HG03039 (cell line): ENCODE results near the gene BCAR3.
A peak's percentile ranks its signal among the peaks of the same experiment; 100 is the strongest.

Source experiments
- ATAC-seq: cut with Tn5 transposase; IDR thresholded peaks from one replicate; pipeline ENCODE4 v1.9.1; 2021; ENCODE audit warnings: mild to moderate bottlenecking, moderate library complexity; ENCODE audit not compliant: unreplicated experiment

BCAR3 gene

DNA sequence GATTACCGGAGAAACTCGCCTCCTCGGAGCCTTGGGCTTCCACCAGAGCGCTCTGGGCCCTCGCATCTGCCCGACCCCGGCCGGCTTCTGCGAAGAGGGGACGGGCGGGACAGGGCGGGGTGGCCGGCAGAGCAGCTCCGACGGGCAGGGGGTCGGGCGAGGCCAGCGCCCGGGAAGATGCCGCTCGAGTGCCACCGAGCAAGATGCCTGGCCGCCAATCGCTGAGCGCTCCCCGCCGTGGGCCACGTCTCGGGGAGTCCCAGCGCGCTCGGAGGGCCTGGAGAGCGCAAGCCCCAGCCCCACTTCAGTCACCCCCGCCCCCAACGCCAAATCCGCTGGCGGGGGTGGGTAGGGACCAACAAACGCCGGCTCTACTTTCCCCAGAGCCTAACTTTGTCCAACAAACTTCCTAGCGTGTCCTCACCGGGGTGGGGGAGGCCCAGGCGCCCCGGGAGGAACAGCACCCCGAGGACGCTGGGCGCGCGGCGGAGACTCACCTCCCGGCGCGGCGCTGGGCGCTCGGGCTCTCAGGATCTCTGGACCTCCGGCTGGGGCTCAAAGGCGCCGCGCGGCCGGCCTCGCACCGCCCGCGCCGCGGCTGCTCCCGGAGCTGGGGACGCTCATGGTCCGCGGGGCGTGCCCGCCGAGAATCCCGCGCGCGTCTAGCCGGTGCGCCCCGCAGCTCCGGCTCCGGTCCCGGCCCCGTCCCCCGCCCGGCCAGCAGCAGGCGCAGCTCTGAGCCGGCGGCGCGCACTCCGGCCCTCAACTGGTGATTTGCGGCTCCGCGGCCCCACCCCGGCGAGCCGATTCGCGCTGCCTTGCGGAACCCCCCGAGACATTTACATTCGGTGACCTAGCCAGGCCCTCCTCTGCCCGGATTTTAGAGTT, at the start of gene BCAR3:
BCAR3 (minus strand) TSS at position 737 of the 888 bp plus-strand sequence. CDS start 6,907 bp downstream, outside the sequence.
- ATAC-seq, result peak; percentile 58

DNA sequence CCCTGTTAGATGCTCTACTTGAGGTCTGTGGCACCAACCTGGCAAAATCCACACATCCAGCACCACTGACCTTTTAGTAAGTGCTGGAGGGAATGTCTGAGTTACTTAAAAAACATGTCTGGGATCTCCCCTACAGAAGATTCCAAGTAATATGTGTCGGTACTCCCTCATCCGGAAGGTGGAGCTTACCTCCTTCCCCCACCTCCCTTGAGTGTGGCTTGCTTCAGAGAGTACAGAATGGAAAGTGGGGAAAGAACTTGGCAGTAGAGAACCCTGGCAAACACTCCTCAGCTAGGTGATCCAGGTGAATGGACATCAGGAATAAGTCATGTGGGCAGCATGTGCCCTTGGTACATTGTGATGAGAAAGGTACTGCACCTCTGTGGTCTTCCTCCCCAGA, 49.0 kb upstream of the BCAR3 start:
- no peak for ATAC-seq

GRCh38 chr1:93729906-93730305, 48.3 kb upstream of the BCAR3 start:
- ATAC-seq, result no peak

DNA sequence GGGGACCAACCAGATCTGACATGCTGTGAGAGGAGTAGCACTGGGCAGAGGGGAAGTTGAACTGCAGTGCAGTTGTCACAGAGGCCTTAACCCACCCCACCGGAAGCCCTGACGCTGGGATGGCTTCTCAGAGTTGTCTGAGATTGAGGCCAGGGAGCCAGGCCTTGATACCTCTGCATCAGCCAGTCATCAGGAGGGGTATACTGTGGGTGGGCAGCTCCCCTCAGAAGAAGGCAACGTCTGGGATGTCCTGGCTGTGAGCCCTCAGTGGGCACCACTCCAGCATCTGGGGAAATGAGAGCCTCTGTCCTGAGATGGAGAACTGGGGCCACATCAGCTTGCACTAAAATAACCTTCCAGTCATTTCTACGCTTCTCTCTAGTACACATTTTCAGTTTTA, 47.9 kb upstream of the BCAR3 start:
- peak; percentile 45 for ATAC-seq

- no peak for ATAC-seq
These were observed 47.0 kb upstream of the BCAR3 start for GRCh38 chr1:93728480-93729131.

DNA sequence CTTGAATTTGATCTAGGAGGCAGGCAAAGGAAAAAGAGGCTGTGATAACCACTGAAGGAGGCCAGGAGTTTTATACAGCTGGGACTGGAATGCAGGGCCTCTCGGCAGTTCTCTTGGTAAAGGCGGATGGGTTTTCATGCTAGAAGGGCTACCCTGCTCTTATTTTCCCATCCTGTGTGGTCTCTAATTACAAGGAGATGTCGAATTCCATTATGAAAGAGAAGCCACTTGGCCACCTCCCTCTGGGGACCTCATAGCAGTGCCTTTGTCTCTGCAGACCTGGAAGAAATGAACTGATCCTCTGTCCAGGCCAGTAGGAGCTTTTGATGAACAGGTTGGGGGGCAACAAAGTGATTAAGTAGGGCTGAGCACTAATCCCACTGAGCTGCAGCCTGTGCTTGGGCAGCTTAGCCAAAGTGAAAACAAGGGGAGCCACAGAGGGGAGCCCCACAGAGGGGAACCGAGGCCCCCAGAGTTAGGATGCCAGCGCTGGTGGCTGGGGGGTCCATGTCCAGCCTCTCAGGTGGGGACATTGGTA, 42.2 kb upstream of the BCAR3 start:
- no peak for ATAC-seq

- ATAC-seq, result no peak
These were observed 41.5 kb upstream of the BCAR3 start for GRCh38 chr1:93723110-93723509.

- no peak for ATAC-seq
These were observed 40.7 kb upstream of the BCAR3 start for GRCh38 chr1:93722081-93723031.

DNA sequence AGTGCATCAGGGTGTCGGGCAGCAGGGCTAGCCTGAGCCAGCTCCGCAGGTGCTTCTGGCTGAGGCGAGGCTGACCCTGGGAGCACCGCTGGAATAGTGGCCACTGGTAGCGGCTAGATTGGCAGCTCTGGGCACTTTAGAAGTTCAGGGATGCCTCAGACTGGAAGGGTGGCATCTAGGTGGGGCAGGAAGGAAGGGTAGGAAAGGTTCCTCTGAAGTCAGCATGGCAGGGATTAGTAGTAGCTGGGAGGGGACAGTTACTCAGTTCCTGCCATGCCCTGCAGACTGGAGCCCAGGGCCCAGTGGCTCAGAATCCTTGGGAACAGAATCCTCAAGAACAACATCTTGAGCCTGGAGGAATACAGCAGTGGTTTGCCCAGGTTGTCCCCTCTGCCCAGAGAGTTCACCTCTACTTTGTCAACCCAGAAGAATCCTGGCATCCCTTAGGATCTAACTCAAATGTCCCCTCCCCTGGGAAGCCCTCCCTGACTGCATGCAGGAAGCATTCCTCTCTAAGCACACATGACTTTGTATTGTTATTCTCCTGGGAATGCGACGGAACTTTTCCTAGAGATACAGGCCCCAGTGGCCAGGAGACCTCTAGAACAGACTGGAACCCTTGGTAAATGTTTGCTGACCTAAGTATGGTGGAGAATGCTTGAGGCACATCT, 39.5 kb upstream of the BCAR3 start:
- no peak for ATAC-seq

GRCh38 chr1:93717640-93718039, 36.0 kb upstream of the BCAR3 start:
- no peak for ATAC-seq

DNA sequence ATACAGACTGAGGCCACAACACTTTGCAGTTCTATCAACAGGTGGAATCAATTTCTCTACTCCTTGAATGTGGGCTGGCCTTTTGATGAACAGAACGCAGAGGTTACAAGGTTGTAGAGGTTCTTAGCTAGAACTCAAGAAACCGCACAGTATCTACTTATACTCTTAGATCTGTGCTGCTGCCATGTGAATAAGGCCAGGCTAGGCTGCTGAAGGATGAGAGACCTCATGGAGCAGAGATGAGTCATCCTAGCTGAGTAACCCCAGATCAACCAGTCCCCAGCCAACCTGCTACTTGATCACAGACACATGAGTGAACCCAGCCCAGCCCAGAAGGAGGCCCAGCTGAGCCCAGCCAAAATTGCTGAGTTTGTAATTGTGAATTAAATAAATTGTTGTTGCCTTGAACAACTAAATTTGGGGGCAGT, 35.3 kb upstream of the BCAR3 start:
- ATAC-seq, result peak; percentile 64

DNA sequence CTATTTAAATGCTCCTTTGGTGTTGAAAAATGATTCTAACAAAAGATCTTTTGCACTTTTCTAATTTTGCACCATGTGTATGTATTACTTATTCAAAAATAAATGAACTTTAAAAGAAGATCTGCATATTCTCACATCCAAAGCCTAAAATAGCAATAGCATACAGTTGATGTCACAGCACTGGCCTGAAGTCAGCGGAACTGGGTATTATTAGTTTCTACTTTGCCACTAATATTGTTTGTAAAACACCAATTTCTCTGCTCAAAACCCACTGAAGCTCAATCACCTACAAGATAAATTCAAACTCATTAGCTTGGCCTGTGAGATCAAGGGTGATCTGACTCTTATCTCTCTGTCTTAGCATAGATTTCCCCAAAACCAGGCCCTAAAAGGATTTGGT, 34.5 kb upstream of the BCAR3 start:
- no peak for ATAC-seq

- ATAC-seq, result peak; percentile 31
These were observed 34.0 kb upstream of the BCAR3 start for GRCh38 chr1:93715529-93716126.

- no peak for ATAC-seq
These were observed 32.7 kb upstream of the BCAR3 start for GRCh38 chr1:93714356-93714755.

DNA sequence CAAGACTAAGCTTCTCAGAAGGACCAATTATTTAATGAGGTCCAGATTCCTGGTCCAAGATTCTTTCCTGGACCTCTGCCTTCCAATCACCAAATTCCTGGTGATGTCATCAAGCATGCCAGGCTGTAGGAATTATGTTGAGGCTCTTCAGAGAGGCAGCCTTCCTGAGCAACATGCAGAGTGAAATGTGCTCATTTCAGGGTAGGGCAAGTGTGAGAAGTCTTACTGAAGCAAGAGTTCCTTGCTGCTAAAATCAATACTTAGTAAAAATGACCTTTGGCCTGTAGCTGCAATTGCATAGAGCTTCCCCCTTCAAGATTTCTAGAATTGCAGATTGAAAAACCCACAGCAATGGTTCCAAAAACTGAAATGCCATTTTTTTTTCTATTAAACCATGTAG, 31.7 kb upstream of the BCAR3 start:
- ATAC-seq, result no peak

DNA sequence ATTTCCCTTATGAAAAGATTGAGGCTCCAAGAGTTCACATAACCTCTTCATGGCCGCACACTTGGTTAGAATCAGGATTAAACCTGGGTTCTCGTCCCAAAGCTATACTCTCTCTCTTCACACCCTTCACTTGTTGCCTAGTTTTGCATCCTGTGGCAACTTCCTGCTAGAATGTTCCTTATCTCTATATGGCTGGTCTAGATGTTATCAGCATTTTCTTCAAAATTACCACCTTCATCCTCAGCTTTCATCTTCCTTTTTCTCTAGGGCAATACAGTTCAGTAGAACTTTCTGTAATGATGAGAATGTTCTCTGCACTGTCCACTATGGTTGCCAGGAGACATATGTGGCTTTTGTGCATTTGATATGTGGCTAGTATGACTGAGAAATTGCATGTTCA, 31.1 kb upstream of the BCAR3 start:
- ATAC-seq, result no peak

GRCh38 chr1:93710499-93711453, 29.1 kb upstream of the BCAR3 start:
- no peak for ATAC-seq

DNA sequence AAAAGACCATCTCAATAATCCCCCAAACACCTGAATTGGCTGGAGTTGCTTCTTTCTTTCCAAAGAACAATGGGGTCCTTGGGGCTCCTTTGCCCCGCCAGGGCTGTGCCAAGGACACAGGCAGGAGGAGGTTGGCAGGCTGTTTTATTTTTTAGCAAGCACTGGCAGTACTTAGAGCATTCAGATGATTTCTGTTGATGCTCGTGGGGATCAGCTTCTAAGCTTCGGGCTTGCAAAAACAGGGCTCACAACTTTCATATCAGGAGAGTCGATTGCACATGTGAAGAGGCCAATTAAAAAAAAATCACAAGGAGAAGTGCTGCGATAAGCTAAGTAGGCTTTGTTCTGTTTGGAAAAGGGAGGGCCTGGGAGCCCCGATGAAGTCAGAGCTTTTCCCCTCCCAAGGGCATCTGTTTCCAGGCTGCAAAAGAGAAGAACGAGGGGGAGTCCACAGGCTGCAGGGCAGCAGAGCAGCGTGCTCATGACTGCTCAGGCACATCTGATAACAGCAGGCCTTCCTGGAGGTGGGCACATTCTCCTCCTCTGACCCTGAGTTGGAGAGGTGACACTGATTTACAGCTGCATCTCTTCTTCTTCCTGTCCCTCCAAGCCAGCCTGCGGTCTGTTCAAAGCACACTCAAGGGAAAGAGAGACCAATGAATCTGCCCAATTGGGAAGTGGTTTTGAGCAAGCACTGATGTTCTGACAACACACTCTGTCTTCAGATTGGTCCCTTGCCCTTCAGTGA, 27.3 kb upstream of the BCAR3 start:
- no peak for ATAC-seq
